GM12878 (cell line): ENCODE results near the gene CTSE. TPM values are rescaled to one million over a fixed set of nuclear protein-coding genes. Genes with fewer than 3 reads are reported as not detected.

Experiments
- ATAC-seq: fragments of 200-7000 bp; cut with Tn5 transposase; 3 replicates; pipeline ENCODE4 v1.9.1; 2020; ENCODE audit warnings: mild to moderate bottlenecking, moderate library complexity
- BruUV-seq: library from RNA; stranded (reverse); fragments of 400-500 nt; replicated peaks from 2 replicates; lab custom pipeline; 2021; lab: Mats Ljungman, UMichigan
- CTCF ChIA-PET: fragments of 300-600 bp; sonication (Branson Sonifier 250); formaldehyde crosslinking; extraction: SDS; loops from one replicate; lab custom pipeline; 2021; ENCODE audit warnings: inconsistent platforms; lab: Yijun Ruan, JAX
- POLR2A ChIA-PET: fragments of 350-600 bp; formaldehyde crosslinking; extraction: SDS; loops from one replicate; lab custom pipeline; 2021; ENCODE audit warnings: inconsistent platforms; lab: Charles Lee
- RAD21 ChIA-PET: fragments of 300-600 bp; sonication (Branson Sonifier 250); formaldehyde crosslinking; loops from one replicate; lab custom pipeline; 2023; ENCODE audit warnings: antibody characterized with exemption; ENCODE audit not compliant: unreplicated experiment; lab: Charles Lee
- SMC1A ChIA-PET: fragments of 300-600 bp; sonication (Branson Sonifier 250); formaldehyde crosslinking; loops from one replicate; lab custom pipeline; 2023; ENCODE audit not compliant: unreplicated experiment, uncharacterized antibody; lab: Charles Lee
- DNase-seq: peaks from one replicate; pipeline ENCODE4 v3.0.0-alpha.2; 2011; ENCODE audit warnings: low read depth, low spot score
- FAIRE-seq: peaks from 3 replicates; lab custom pipeline; 2011; peaks lifted over from hg19 to GRCh38; lab: Jason Lieb, UNC
- H2AFZ ChIP-seq: 2 replicates; pipeline ENCODE4 v1.6.0; 2011; ENCODE audit warnings: low read depth, low read length, control low read depth; ENCODE audit not compliant: control insufficient read depth
- H3K27ac ChIP-seq: 2 replicates; pipeline ENCODE4 v1.5.1; 2011; ENCODE audit warnings: control low read depth; ENCODE audit not compliant: control insufficient read depth, insufficient read depth
- H3K27me3 ChIP-seq, 2 experiments: replicated peaks in 1 of 2; 2 replicates each; pipeline versions ENCODE4 v1.6.0 to v1.6.1; 2011; ENCODE audit warnings: low read length in 1 of 2; ENCODE audit not compliant: control insufficient read depth in 2 of 2, insufficient read depth in 2 of 2
- H3K36me3 ChIP-seq, 2 experiments: 2 replicates each; pipeline ENCODE4 v1.5.1; 2011; ENCODE audit warnings: low read length in 1 of 2; ENCODE audit not compliant: control insufficient read depth in 2 of 2, insufficient read depth in 2 of 2
- H3K4me1 ChIP-seq: 2 replicates; pipeline ENCODE4 v1.6.1; 2011; ENCODE audit warnings: mild to moderate bottlenecking, low read length, moderate library complexity, mixed read lengths; ENCODE audit not compliant: control insufficient read depth, insufficient read depth
- H3K4me2 ChIP-seq: 2 replicates; pipeline ENCODE4 v1.6.0; 2011; ENCODE audit warnings: control low read depth; ENCODE audit not compliant: control insufficient read depth, insufficient read depth
- H3K4me3 ChIP-seq: fragments of 200-600 bp; sonication (generic); 2 replicates; pipeline ENCODE4 v1.5.1; 2016
- H3K79me2 ChIP-seq: 2 replicates; pipeline ENCODE4 v1.6.0; 2011; ENCODE audit warnings: low read length; ENCODE audit not compliant: control insufficient read depth, insufficient read depth
- H3K9ac ChIP-seq: 2 replicates; pipeline ENCODE4 v1.8.0; 2011; ENCODE audit warnings: low read length, control low read depth, mixed read lengths; ENCODE audit not compliant: control insufficient read depth, insufficient read depth
- H3K9me3 ChIP-seq: replicated peaks from 3 replicates; pipeline ENCODE4 v1.5.1; 2011; ENCODE audit warnings: mild to moderate bottlenecking, low read length; ENCODE audit not compliant: control insufficient read depth, insufficient read depth
- H4K20me1 ChIP-seq: 2 replicates; pipeline ENCODE4 v1.6.0; 2011; ENCODE audit not compliant: control insufficient read depth, insufficient read depth
- BCL11A ChIP-seq: IDR thresholded peaks from 2 replicates; pipeline ENCODE4 v1.6.1; 2011; ENCODE audit warnings: low read depth, low read length
- FOXM1 ChIP-seq: IDR thresholded peaks from 2 replicates; pipeline ENCODE4 v1.6.1; 2012; ENCODE audit warnings: low read depth, mild to moderate bottlenecking, inconsistent platforms, low read length, moderate library complexity
- GATAD2B ChIP-seq: fragments of 450-650 bp; conservative IDR thresholded peaks from 2 replicates; pipeline ENCODE4 v1.6.1; 2017; ENCODE audit warnings: low read depth, mild to moderate bottlenecking, moderate library complexity
- HCFC1 ChIP-seq: fragments of 150-350 bp; IDR thresholded peaks from 2 replicates; pipeline ENCODE4 v1.6.1; 2014; ENCODE audit warnings: low read length
- SMARCA5 ChIP-seq: fragments of 450-650 bp; IDR thresholded peaks from 2 replicates; pipeline ENCODE4 v1.6.1; 2017; ENCODE audit warnings: mild to moderate bottlenecking
- TCF3 ChIP-seq: IDR thresholded peaks from 2 replicates; pipeline ENCODE4 v1.6.1; 2012; ENCODE audit warnings: low read depth, mild to moderate bottlenecking, low read length, borderline replicate concordance; ENCODE audit not compliant: insufficient read depth
- TCF7 ChIP-seq: IDR thresholded peaks from 2 replicates; pipeline ENCODE4 v1.6.1; 2014; ENCODE audit warnings: antibody characterized with exemption, borderline replicate concordance
- YBX1 ChIP-seq: fragments of 450-650 bp; IDR thresholded peaks from 2 replicates; pipeline ENCODE4 v1.6.1; 2016; ENCODE audit warnings: antibody characterized with exemption
- ZNF207 ChIP-seq: fragments of 450-650 bp; IDR thresholded peaks from 2 replicates; pipeline ENCODE4 v1.6.1; 2014; ENCODE audit warnings: antibody characterized with exemption, mild to moderate bottlenecking, borderline replicate concordance
- ZNF217 ChIP-seq: fragments of 450-650 bp; IDR thresholded peaks from 2 replicates; pipeline ENCODE4 v1.6.1; 2017; ENCODE audit warnings: antibody characterized with exemption, mild to moderate bottlenecking
- WGBS: methylation state at CpG from one replicate; pipeline ENCODE4 v1.1.6; 2016; ENCODE audit warnings: low lambda C conversion rate; ENCODE audit not compliant: insufficient replicate concordance, insufficient coverage; ENCODE audit errors: missing lambda C conversion rate; 5-methylcytosine and 5-hydroxymethylcytosine counted together
- in situ Hi-C: fragments of 300-500 bp; cut with MboI; formaldehyde crosslinking; loops from 9 replicates; pipeline ENCODE4 v1.14.3; 2018; ENCODE audit warnings: mixed read lengths
- intact Hi-C: fragments of 100-400 bp; cut with micrococcal nuclease; formaldehyde crosslinking; loops from one replicate; pipeline ENCODE4 v1.14.2; 2022; ENCODE audit not compliant: unreplicated experiment
- polyA plus RNA-seq, 11 experiments: library from polyadenylated mRNA; depleted of rRNA in 4 of 11; unstranded in 6 of 11; stranded (reverse) in 5 of 11; fragments of >200 nt; fragmentation: Nextera tagmentation in 4 of 11; fragmentation: Illumina TruSeq in 1 of 11; extraction: Ambion mirVana in 4 of 11; extraction: Trizol in 1 of 11; gene quantifications; 1 replicate in 1 of 11; 2 replicates in 10 of 11; pipeline versions ENCODE4 v1.2.1 to v1.2.3, GENCODE V29; 2011 to 2016; ENCODE audit warnings: inconsistent platforms in 2 of 11, missing spikeins in 2 of 11, low read depth in 1 of 11
- total RNA-seq, 4 experiments: library from RNA; depleted of rRNA in 3 of 4; stranded (reverse); fragments of >200 nt in 3 of 4; fragmentation: Illumina TruSeq in 1 of 4; extraction: Trizol in 1 of 4; gene quantifications; 2 replicates each; pipeline versions ENCODE4 v1.2.1 to v1.2.3, GENCODE V29; 2013 to 2021
- TF ChIP-seq, protein P1 (sequence below): IDR thresholded peaks from 2 replicates; pipeline ENCODE4 v1.6.1; 2012; ENCODE audit warnings: mild to moderate bottlenecking, low read depth, low read length
- TF ChIP-seq, protein P2 (sequence below): fragments of 450-650 bp; IDR thresholded peaks from 2 replicates; pipeline ENCODE4 v1.6.1; 2017; ENCODE audit warnings: mild to moderate bottlenecking

The CTSE gene
- total and polyA plus RNA-seq, 10 of the 15 experiments (the other 5 are each of a cell fraction or from before 2014, with no cell fraction given), result 0.26 TPM; not detected in 9

DNA sequence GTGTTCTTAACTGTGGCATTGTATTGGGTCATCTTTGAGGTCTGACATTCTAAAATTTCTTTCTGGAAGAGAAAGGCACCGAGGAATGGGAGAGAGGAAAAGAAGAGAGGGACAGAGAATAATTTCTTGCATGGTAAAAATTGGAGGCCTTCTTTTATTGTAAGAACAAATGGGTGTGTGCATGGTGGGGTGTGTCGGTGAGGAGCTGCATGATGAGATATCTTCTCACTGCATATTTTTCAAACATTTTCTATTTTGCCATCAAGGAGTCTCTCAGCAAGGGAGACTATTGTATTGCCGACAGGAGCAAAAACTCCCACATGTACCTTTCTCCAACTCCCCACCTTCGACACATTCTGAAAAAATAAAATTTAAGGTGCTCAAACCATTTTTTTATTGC is 6.5 kb upstream of the CTSE start:
- Histone ChIP-seq H2AFZ (no peak overlapping the region), H3K9me3 (peaks cover 3% of the 10 kb centered on the region; the same call in 2 of the 3 replicates), H3K36me3 (no peaks in the 10 kb centered on the region), H3K79me2 (peaks cover 3% of the 10 kb centered on the region), H3K27me3 (no peaks in the 10 kb centered on the region), H3K27ac (no peak overlapping the region), H3K9ac (no peak overlapping the region), H4K20me1 (no peaks in the 10 kb centered on the region), H3K4me3 (no peak overlapping the region), H3K4me2 (no peak overlapping the region), H3K4me1 (peaks cover 15% of the 10 kb centered on the region)
- WGBS, result 46% methylated on average over 4 of the region's 4 CpGs
- FAIRE-seq, result no peak
- ChIA-PET SMC1A (interaction anchor here (0.8 to 11.4 kb wide), 20 partner anchors 9 to 111 kb away, joined by 3 to 329 read pairs (median 6); no protein-coding TSS in a partner anchor), CTCF (interaction anchor here (0.7 to 9.4 kb wide), 36 partner anchors 9 to 633 kb away, joined by 3 to 384 read pairs (median 8); no protein-coding TSS in a partner anchor), POLR2A (interaction anchor here (1.0 kb wide), 1 partner anchor 19 kb away, joined by 3 read pairs; no protein-coding TSS in a partner anchor), RAD21 (interaction anchor here (0.6 to 5.9 kb wide), 12 partner anchors 9 to 198 kb away, joined by 3 to 169 read pairs (median 6); no protein-coding TSS in a partner anchor)
- intact Hi-C loops, result loop anchor here (1.0 to 5.0 kb wide), 4 partner anchors 23 to 76 kb away; partner anchors contain the start of gene RHEX
- ATAC-seq, result no peak
- BruUV-seq, result no TSS peak
- DNase-seq, result no peak
- TF ChIP-seq TCF7, result no peak
- in situ Hi-C loops, result no loop called here

DNA sequence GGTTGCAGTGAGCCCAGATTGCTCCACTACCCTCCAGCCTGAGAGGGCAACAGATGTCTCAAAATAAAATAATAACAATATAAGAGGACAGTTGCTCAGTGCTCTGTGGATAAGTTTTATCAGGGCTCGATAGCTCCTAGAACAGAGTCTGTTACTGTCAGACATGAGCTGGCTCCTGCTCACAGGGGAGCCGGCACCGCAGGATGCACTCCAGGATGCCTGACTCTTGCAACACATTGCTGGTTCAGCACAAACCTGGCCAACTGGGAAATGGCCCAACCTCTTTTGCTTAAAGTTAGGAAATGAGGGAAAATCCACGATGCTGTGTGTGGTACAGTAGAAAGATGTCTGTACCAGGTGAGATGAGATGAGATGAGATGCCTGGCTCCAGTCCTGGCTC is 5.8 kb upstream of the CTSE start:
- no peaks in the 10 kb centered on the region for H4K20me1 ChIP-seq
- intact Hi-C loops (no loop called here), in situ Hi-C loops (loop anchor here (5.0 kb wide), 1 partner anchor 73 kb away; no protein-coding TSS in a partner anchor)
- H3K27me3 ChIP-seq, result no peaks in the 10 kb centered on the region
- DNase-seq (no peak), FAIRE-seq (no peak), ATAC-seq (no peak)
- CTCF ChIA-PET, result interaction anchor here (1.5 to 9.4 kb wide), 20 partner anchors 8 to 371 kb away, joined by 3 to 384 read pairs (median 14); no protein-coding TSS in a partner anchor
- no peak overlapping the region for H3K4me2 ChIP-seq
- H3K9me3 ChIP-seq, result peaks cover 3% of the 10 kb centered on the region; the same call in 2 of the 3 replicates
- POLR2A ChIA-PET, result no interaction called here
- no peak overlapping the region for H3K4me3 ChIP-seq
- peaks cover 11% of the 10 kb centered on the region for H3K4me1 ChIP-seq
- 58% methylated on average over 4 of the region's 4 CpGs for WGBS
- H3K36me3 ChIP-seq, result no peaks in the 10 kb centered on the region
- RAD21 ChIA-PET, result interaction anchor here (0.6 to 5.9 kb wide), 8 partner anchors 10 to 112 kb away, joined by 3 to 169 read pairs (median 6); no protein-coding TSS in a partner anchor
- no peak overlapping the region for H3K27ac ChIP-seq
- BruUV-seq, result no TSS peak
- no peak overlapping the region for H3K9ac ChIP-seq
- no peaks in the 10 kb centered on the region for H3K79me2 ChIP-seq
- SMC1A ChIA-PET, result interaction anchor here (0.8 to 11.4 kb wide), 10 partner anchors 8 to 111 kb away, joined by 3 to 329 read pairs (median 15); no protein-coding TSS in a partner anchor
- no peak overlapping the region for H2AFZ ChIP-seq
- TF ChIP-seq FOXM1, result no peak
- TF ChIP-seq BCL11A, result no peak
- TF ChIP-seq SMARCA5, result no peak
- no peak for TF ChIP-seq TCF3
- TF ChIP-seq, protein P1, sequence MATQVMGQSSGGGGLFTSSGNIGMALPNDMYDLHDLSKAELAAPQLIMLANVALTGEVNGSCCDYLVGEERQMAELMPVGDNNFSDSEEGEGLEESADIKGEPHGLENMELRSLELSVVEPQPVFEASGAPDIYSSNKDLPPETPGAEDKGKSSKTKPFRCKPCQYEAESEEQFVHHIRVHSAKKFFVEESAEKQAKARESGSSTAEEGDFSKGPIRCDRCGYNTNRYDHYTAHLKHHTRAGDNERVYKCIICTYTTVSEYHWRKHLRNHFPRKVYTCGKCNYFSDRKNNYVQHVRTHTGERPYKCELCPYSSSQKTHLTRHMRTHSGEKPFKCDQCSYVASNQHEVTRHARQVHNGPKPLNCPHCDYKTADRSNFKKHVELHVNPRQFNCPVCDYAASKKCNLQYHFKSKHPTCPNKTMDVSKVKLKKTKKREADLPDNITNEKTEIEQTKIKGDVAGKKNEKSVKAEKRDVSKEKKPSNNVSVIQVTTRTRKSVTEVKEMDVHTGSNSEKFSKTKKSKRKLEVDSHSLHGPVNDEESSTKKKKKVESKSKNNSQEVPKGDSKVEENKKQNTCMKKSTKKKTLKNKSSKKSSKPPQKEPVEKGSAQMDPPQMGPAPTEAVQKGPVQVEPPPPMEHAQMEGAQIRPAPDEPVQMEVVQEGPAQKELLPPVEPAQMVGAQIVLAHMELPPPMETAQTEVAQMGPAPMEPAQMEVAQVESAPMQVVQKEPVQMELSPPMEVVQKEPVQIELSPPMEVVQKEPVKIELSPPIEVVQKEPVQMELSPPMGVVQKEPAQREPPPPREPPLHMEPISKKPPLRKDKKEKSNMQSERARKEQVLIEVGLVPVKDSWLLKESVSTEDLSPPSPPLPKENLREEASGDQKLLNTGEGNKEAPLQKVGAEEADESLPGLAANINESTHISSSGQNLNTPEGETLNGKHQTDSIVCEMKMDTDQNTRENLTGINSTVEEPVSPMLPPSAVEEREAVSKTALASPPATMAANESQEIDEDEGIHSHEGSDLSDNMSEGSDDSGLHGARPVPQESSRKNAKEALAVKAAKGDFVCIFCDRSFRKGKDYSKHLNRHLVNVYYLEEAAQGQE, result no peak
- TF ChIP-seq ZNF217, result no peak
- no peak for TF ChIP-seq GATAD2B
- no peak for TF ChIP-seq YBX1
- TF ChIP-seq, protein P2, sequence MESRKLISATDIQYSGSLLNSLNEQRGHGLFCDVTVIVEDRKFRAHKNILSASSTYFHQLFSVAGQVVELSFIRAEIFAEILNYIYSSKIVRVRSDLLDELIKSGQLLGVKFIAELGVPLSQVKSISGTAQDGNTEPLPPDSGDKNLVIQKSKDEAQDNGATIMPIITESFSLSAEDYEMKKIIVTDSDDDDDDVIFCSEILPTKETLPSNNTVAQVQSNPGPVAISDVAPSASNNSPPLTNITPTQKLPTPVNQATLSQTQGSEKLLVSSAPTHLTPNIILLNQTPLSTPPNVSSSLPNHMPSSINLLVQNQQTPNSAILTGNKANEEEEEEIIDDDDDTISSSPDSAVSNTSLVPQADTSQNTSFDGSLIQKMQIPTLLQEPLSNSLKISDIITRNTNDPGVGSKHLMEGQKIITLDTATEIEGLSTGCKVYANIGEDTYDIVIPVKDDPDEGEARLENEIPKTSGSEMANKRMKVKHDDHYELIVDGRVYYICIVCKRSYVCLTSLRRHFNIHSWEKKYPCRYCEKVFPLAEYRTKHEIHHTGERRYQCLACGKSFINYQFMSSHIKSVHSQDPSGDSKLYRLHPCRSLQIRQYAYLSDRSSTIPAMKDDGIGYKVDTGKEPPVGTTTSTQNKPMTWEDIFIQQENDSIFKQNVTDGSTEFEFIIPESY, result no peak
- no peak for TF ChIP-seq ZNF207
- TF ChIP-seq HCFC1, result no peak
